Sciatic nerve (tissue), 2 donors: Measurements from ENCODE around the gene PRKN. TPM values are rescaled to one million over a fixed set of nuclear protein-coding genes. Genes with fewer than 3 reads are reported as not detected.

Source experiments
- ATAC-seq: fragments of 200-7000 bp; cut with Tn5 transposase; one replicate; pipeline ENCODE4 v1.9.1; 2020; ENCODE audit warnings: mild to moderate bottlenecking, moderate library complexity
- DNase-seq: peaks from one replicate; pipeline ENCODE4 v3.0.0-alpha.2; 2020; ENCODE audit warnings: low spot score
- intact Hi-C: fragments of 100-400 bp; cut with DNase I; formaldehyde crosslinking; loops from one replicate; pipeline ENCODE4 v1.14.2; 2022
- total RNA-seq: library from RNA; stranded (reverse); fragmentation: NEBNext Ultra II Directional; extraction: Animal tissue kit (Norgen Biotek cat#: 25700); gene quantifications from one replicate; pipeline ENCODE4 v1.2.1, GENCODE V29; 2021
- donor health status: DM: no; HTN: no; CAD: no.
- donor health status: DM: no; HTN: no; CAD: no.

PRKN gene
- total RNA-seq, 1 donor from 2014 or later: 15.9 TPM

- DNase-seq: no peak
- intact Hi-C loops: no loop called here
- ATAC-seq: no peak
Measured at GRCh38 chr6:162491637-162492036, 235.9 kb downstream of the PRKN start.

GRCh38 chr6:162489101-162489976, 238.2 kb downstream of the PRKN start:
- intact Hi-C loops: no loop called here
- DNase-seq (no peak), ATAC-seq (no peak)

DNA sequence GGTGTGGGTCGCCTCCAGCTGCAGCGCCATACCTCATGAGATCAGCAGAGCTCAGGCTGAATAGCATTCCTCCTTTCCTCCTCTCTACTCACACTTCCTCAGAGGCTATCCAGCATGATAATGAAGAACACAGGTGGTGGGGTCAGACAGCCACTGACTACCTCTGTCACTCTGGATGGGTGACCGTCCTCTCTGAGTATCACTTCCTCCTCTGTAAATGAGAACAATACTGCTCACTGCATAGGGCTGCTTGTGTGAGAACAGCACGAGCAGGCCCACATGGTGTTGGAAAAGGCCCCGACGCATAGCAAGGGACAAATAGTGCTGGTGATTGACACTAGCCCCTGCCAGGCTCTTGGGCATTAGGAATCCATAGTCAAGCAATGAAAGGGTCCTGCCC, 239.1 kb downstream of the PRKN start:
- DNase-seq (no peak), ATAC-seq (no peak)
- intact Hi-C loops: no loop called here

GRCh38 chr6:162485464-162485863, 242.1 kb downstream of the PRKN start:
- DNase-seq (no peak), ATAC-seq (no peak)
- intact Hi-C loops: no loop called here

- intact Hi-C loops: no loop called here
- DNase-seq (no peak), ATAC-seq (no peak)
Measured at GRCh38 chr6:162481938-162482337, 245.6 kb downstream of the PRKN start.

DNA sequence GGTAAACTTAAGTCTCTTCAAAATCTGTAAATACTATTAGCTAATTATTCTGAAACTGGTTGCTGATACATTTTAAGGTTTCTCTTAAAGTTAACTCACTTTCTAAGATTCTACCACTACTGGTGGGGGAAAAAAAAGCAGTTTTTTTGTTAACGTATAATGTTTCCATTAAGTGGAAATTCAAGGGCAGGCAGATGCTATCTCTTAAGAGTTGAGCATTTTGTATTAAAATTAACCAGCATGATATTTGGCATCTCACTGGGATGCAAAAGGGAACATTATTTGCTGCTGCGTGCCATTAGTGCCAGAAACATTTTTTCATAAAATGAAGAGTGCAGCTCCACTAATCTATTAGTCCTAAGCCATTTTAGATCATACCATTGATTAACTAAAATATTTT, 246.2 kb downstream of the PRKN start:
- ATAC-seq (no peak), DNase-seq (no peak)
- intact Hi-C loops: no loop called here

DNA sequence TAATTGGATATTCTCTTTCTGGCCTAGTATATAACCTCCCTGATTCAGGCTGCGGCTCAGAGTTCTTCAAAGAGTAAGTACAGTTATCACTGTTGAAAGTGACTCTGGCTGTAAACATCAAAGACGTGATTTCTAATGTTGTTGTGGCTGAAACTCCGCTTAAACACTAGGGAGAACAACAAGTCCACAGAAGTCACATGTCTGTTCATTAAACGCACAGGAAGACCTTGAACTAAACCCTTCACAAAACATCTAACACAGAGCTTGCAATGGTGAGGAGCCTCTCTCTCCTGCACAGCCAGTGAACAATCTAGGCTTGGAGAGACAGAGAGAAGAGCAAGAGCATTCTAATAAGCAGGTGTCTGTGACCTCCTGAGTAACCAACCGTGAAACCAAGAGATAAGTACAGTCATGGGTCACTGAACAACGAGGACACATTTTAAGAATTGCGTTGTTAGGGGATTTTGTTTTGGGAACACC, 249.3 kb downstream of the PRKN start:
- no peak for DNase-seq
- ATAC-seq: no peak

DNA sequence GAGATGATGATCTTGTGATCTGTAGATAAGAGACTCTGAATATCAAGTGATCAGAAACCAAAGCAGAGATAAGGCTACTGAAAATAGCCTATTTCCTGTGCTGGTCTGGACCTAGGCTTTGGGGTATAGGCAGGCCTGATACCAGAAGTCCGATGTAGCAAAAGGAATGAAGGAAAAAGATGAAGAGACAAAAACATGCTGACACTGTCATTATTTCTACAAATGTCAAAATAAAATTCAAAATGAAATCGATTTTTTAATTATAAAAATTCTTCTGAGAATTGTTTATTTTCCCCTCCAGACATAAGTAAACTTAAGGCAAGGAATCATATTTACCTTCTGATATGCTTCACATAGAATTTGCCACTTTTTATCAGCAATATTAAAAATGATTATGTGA, 252.8 kb downstream of the PRKN start:
- intact Hi-C loops: no loop called here
- DNase-seq: no peak

More for the DNA sequence above, 249.3 kb downstream of the PRKN start:
- intact Hi-C loops: no loop called here

DNA sequence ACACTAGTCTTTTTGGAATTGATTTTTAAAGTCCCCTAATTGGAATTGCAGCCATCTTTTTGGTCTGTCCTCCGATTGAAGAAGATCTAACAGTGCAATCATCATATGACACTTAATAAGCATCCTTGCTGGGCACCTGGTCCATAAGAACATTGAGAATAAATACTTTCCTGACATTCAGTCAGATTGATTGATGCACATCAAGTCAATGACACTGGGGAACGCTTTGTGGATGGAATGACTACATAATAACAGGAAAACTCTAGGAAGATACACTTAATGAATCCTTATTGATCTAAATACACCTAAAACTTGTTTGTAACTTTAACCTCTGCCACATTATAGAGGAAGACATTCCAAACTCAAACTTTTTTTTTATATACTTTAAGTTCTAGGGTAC, 255.7 kb downstream of the PRKN start:
- intact Hi-C loops: no loop called here
- ATAC-seq: no peak
- no peak for DNase-seq

More for the DNA sequence above, 252.8 kb downstream of the PRKN start:
- no peak for ATAC-seq

DNA sequence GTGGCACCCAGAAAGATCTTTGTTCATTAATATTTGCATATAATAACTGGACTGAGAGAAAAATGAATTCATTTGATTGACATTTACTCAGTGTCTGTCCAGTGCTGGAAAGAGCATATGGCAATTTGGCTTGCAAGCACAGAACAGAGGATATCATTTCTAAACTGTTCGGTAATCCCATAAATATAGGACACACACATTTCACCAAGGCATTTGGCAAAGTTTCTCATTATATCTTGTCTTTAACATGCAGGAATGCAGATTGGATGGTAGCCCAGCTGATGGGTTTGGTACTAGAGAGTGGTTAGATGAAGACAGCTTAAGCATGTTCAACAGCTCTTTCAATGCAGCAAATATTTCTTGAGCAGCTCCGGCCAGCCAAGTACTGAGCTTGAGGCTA, 259.2 kb downstream of the PRKN start:
- intact Hi-C loops: no loop called here
- DNase-seq (no peak), ATAC-seq (no peak)

GRCh38 chr6:162467679-162468078, 259.9 kb downstream of the PRKN start:
- ATAC-seq (no peak), DNase-seq (no peak)
- intact Hi-C loops: no loop called here

DNA sequence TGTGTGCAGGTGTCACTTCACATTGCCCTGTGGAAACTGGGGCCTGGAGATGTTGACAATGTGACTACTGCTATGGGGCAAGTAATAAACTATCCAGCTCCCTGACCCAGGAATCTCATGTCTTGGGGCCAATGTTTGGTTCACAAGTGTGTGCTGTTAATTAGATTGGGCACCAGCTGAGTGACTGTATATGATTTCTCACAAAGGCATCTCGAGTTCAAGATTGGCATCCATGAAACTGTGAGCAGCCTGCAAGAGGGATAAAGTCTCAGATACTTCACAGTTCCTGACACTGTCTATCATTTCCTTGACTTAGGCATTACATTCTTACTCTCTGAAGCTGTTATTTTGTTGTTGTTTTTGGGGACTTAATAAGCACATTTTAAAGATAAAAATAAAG, 264.0 kb downstream of the PRKN start:
- intact Hi-C loops: no loop called here
- DNase-seq: no peak
- ATAC-seq: no peak

DNA sequence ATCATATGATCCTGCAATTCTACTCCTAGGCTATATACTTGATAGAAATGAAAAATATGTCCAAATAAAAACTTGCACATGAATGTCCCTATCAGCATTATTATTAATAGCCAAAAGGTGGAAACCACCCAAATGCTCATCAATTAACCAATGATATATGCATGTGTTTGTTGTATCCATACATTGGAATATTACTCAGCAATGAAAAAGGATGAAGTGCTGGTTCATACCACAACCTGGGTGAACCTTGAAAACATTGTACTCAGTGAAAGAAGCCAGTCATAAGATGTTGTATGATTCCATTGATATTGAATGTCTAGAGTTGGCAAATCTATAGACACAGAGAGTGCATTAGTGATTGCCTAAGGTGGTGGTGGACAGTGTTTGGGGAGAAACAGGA, 267.6 kb downstream of the PRKN start:
- no peak for DNase-seq
- no peak for ATAC-seq
- intact Hi-C loops: no loop called here

GRCh38 chr6:162450358-162450757, 277.2 kb downstream of the PRKN start:
- DNase-seq (no peak), ATAC-seq (no peak)
- intact Hi-C loops: no loop called here

- ATAC-seq: no peak
Measured at GRCh38 chr6:162448294-162448693, 279.3 kb downstream of the PRKN start.

DNA sequence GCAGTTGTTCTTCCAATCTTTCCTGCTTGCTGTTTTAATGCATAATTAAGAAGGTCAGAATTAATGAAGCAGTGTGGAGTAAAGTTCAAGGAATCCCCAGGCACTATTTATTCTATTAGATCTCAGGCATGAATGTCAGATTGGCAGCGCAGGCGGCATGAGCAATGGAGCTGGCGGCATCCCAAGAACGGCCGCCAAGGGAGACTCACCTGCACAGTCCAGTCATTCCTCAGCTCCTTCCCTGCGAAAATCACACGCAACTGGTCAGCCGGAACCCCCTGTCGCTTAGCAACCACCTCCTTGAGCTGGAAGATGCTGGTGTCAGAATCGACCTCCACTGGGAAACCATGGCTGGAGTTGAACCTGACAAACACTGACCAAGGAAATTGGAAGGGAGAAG, 284.5 kb downstream of the PRKN start:
- ATAC-seq: no peak

More at GRCh38 chr6:162448294-162448693, 279.3 kb downstream of the PRKN start:
- no peak for DNase-seq
- intact Hi-C loops: no loop called here

GRCh38 chr6:162442687-162443086, 284.9 kb downstream of the PRKN start:
- no peak for ATAC-seq
- no peak for DNase-seq
- intact Hi-C loops: no loop called here

More for the DNA sequence above, 284.5 kb downstream of the PRKN start:
- intact Hi-C loops: no loop called here
- DNase-seq: no peak

DNA sequence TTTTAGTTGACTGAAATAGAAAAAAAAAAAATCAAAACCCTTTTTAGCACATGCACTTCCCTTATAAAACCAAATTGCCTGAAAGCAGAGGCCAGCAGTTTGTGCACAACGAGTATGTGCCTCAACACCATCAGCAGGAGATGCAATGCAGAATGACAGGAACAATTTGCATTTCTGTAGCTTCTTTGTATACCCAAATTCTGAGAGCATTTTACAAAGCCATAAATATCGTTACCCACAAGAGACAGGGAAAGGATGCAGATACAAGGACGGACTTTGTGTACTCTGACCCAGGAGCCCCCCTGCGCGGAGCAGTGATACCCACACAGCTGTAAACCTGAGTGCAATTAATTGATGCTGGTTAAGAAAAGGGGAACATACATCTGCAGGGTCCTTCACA, 285.6 kb downstream of the PRKN start:
- no peak for ATAC-seq
- no peak for DNase-seq
- intact Hi-C loops: no loop called here

GRCh38 chr6:162438980-162439379, 288.6 kb downstream of the PRKN start:
- DNase-seq (no peak), ATAC-seq (no peak)
- intact Hi-C loops: no loop called here

DNA sequence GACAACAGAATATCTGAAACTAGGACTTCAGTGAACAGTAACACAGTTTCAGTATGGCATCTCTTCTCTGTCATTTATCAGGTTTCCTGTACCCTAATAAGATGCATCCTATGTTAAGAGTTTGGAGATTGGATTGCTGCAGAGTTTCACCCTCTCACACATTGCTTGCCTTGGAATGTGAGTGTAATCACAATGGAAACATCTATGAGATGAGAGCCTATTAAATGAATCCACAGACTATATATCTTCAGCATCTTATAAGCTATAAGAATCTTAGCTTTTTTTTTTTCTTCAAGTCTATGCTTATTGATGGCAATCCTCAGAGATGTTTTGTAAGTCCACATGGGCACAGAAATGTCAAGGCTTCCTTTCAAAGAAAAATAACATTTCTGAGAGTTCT, 292.5 kb downstream of the PRKN start:
- intact Hi-C loops: no loop called here
- no peak for ATAC-seq
- no peak for DNase-seq

GRCh38 chr6:162421004-162421403, 306.6 kb downstream of the PRKN start:
- intact Hi-C loops: no loop called here
- ATAC-seq (no peak), DNase-seq (no peak)
